Activated CD4-positive, CD25-positive, alpha-beta regulatory T cell treated with anti-CD3 and anti-CD28 coated beads, Interleukin-2, amount 50 U/mL, for 16 hours (primary cell): Measurements from ENCODE around the gene APOL1.
"Not testable (repeated sequence)": the region's sequence is repeated elsewhere in the genome, so short reads cannot be mapped to it uniquely, and the experiment has no call there.

Experiments used
- DNase-seq: peaks from one replicate; pipeline ENCODE4 v3.0.0-alpha.2; 2020; ENCODE audit warnings: low read depth, low spot score

The APOL1 gene

DNA sequence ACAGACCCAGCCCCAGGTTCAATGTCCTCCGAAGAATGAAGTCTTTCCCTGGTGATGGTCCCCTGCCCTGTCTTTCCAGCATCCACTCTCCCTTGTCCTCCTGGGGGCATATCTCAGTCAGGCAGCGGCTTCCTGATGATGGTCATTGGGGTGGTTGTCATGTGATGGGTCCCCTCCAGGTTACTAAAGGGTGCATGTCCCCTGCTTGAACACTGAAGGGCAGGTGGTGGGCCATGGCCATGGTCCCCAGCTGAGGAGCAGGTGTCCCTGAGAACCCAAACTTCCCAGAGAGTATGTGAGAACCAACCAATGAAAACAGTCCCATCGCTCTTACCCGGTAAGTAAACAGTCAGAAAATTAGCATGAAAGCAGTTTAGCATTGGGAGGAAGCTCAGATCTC, 14.1 kb downstream of the APOL1 start:
- no peak for DNase-seq

DNA sequence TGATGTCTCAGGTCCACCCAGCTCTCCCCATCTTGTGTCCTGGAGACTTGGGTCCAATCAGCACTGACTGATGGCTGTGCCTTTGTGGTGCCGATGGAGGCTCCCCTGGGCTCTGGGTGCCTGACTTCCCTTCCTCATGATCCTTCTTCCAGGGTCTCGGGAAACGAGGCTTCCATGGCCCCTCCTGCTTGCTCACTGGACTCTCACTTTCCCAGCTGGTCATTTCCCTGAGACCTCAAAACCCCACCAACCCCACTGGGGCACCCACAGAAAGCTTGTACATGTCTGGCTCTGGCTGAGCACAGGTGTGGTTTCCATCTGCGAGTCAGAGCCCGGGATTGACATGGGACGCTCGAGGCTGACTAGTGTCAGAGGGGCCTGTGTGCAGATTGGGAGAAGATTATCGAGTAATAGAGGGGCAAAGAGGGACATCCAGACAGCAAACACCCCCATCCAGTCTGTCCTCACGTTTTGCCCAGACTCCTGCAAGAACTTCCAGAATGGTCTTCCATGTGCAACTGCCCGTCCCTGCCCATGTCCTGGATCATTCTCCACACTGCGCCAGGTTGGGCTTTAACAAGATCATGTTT, 15.1 kb downstream of the APOL1 start:
- no peak for DNase-seq

DNA sequence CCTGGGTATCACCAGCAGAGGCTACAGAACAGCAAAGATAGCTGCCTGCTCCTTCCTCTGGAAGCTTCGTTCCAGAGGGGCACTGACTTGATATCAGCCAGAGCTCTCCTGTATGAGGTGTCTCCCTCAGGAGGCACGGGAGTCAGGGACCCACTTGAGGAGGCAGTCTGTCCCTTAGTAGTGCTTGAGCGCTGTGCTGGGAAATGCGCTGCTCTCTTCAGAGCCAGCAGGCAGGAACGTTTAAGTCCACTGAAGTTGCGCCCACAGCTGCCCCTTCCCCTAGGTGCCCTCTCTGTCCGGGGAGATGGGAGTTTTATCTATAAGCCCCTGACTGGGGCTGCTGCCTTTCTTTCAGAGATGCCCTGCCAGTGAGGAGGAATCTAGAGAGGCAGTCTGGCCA, 18.3 kb downstream of the APOL1 start:
- DNase-seq, result not testable (repeated sequence)

DNA sequence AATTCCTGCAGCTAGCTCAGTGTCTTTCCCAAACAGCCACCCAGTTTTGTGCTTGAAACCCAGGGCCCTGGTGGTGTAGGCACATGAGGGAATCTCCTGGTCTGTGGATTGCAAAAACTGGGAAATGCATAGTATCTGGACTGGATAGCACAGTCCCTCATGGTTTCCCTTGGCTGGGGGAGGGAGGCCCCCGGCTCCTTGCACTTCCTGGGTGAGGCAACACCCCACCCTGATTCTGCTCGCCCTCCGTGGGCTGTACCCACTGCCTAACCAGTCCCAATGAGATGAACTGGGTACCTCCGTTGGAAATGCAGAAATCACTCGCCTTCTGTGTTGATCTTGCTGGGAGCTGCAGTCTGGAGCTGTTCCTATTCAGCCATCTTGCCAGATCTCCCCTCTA, 19.0 kb downstream of the APOL1 start:
- DNase-seq, result not testable (repeated sequence)

GRCh38 chr22:36274531-36274930, 21.6 kb downstream of the APOL1 start:
- DNase-seq, result no peak

GRCh38 chr22:36277482-36278291, 24.8 kb downstream of the APOL1 start:
- DNase-seq, result peak; percentile 31

GRCh38 chr22:36279219-36279666, 26.3 kb downstream of the APOL1 start:
- no peak for DNase-seq

- no peak for DNase-seq
Measured at GRCh38 chr22:36280379-36280778, 27.4 kb downstream of the APOL1 start.

DNA sequence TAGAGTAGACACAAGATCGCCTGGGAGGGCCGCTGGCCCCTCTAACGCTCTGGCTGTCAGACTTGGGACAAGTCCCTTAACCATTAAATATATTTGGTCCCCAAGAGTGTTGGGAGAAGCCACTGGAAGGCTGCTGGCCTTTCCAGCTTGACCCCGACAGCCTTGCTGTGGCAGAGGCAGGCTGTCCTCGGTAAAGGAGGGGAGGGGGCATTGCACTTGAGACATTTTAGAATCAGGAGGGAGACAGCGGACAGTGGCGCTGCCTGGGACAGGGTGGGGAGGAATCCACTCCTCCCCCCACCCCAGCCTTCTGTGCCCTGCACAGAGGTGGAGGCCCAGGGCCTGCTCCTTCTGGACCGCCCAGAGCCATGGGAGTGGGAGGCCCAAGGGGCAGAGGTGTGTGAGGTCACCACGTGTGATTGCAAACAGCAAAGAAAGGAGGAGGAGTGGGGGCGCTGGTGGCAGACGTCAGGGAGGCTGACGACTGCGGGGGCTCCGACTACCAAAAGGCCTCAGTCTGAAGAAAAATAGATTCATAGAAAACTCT, 28.9 kb downstream of the APOL1 start:
- no peak for DNase-seq

DNA sequence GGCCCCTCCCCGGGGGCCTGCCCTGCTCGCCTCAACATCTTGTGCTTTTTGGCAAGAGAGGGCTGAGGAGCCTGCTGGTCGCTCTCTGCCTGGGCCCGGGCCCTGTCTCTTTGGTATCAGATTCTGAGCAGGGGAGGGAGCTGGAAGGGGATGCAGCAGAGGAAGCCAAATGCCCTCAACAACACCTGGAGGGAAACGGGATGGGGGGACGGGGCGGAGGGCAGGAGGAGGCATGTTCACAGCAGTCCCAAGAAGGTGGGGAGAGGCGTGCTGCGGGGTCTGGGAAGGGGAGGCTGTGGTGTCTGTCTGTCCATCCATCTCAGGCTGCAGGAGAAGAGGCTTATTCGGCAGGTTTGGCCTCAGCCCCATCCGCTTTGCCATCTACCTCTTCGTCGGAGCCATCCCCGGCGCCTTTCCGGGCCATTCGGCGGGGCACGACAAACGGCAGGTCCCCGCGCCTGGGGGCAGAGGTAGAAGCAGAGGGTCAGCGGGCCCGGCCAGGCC, 29.4 kb downstream of the APOL1 start:
- no peak for DNase-seq

- DNase-seq, result no peak
Measured at GRCh38 chr22:36284171-36284571, 31.2 kb downstream of the APOL1 start.

DNA sequence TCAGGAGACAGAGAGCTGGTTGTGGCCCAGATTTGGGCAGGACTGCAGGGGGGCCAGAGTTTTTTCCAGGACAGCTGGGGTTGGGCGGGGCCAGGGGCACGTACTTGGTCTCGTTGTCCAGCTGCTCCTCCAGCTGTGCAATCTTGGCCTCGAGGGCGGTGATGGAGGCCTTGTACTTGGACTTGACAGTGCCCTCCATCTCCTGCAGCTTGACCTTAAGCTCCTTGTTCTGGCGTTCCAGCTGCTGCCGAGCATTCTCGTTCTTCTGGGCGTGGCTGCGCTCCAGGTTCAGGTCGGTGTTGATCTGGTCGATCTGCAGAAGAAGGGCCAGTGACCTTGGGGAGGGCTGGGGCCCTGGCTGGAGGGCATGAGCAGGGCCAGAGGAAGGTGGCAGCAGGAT, 32.1 kb downstream of the APOL1 start:
- no peak for DNase-seq

- no peak for DNase-seq
Measured at GRCh38 chr22:36285545-36285944, 32.6 kb downstream of the APOL1 start.

DNA sequence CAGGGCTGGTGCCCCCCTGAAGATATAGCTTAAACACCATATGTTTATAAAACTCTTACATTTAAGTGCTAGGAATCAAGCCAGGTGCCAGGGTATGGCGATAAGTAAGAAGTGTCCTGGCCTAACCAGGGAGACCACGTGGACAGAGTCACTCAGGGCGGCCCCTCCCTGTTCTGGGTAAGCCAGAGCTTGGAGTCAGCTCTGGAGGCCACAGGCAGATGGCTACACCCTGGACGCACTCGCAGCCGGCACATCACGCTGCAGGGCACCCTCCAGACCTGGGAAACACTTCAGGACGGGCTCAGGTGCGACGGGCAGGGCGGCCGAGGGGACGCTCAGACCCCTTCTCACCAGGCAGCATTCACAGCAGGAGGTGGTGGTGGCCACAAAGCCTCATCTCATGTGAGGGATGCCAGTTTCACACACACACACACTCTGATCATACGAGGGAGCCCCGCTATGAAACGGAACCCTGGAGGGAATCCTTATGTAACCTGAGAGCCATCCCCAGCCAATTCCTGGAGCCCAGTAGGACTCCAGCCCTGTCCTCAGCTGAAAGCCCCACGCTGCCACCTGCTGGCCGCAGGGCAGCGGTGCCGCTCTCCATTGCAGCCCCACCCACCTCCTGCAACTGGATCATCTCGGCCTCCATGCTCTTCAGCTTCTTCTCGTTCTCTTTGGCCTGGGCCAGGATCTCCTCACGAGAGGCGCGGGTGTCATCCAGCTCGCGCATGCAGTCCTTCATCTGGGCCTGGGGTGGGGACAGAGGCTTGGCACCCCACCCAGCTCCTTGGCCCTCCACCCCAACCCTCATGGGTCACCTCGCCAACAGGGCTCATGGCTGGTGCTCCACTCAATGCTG, 33.4 kb downstream of the APOL1 start:
- DNase-seq, result peak; percentile 40

DNA sequence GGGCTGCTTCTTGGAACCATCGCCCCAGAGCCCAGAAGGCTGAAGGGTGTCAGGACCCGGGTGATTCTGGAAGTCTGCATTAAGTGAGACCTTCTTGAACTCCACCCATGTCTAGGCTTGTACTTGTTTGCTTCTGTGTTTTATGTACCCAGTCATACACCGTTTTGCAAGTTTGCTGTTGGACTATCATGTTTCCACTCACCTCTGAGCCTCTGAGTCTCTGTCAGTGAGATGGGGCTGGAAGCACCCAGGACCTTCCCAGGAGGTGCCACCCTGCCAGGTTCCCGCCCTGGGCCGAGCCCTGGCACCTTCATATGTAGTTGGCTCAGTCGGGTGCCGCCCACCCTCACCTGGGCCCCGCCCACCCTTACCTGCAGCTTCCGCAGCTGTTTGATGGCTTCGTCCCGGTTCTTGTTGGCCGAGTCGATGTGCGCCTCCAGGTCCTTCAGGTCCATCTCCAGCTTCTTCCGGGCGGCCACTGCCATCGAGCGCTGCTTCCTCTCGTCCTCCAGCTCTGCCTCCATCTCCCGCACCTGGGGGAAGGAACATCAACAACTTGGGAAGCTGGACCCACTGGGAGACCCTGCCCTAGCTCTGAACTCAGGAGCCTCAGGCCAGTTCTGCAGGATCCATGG, 35.1 kb downstream of the APOL1 start:
- DNase-seq, result no peak

- DNase-seq, result no peak
Measured at GRCh38 chr22:36288571-36289405, 35.9 kb downstream of the APOL1 start.

- DNase-seq, result no peak
Measured at GRCh38 chr22:36289406-36289870, 36.5 kb downstream of the APOL1 start.

- DNase-seq, result not testable (repeated sequence)
Measured at GRCh38 chr22:36289948-36290371, 37.0 kb downstream of the APOL1 start.

GRCh38 chr22:36290391-36291075, 37.6 kb downstream of the APOL1 start:
- DNase-seq, result not testable (repeated sequence)
